ENCODE results near the gene KIF11. TPM values are rescaled to one million over a fixed set of nuclear protein-coding genes. Genes with fewer than 3 reads are reported as not detected.

KIF11 gene
- polyA plus RNA-seq, 1 donor: 11.8 TPM

DNA sequence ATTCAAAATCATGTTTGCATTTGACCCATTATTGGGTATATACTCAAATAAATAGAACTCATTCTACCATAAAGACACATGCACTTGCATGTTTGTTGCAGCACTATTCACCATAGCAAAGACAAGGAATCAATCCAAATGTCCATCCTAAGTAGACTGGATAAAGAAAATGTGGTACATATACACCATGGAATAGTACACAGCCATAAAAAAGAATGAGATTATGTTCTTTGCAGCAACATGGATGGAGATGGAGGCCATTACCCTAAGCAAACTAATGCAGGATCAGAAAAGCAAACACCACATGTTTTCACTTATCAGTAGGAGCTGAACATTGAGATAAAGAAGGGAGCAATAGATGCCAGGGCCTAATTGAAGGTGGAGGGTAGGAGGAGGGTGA is 84.8 kb downstream of the KIF11 start:
- DNase-seq (ENCODE audit: low read depth): no peak

GRCh38 chr10:92678206-92678605 is 85.3 kb downstream of the KIF11 start:
- no peak for DNase-seq (ENCODE audit: low read depth)

- no peak for DNase-seq (ENCODE audit: low read depth)
These were observed 88.4 kb downstream of the KIF11 start for GRCh38 chr10:92681306-92681834.

- DNase-seq (ENCODE audit: low read depth): no peak
These were observed 95.6 kb downstream of the KIF11 start for GRCh38 chr10:92688573-92688926.

DNA sequence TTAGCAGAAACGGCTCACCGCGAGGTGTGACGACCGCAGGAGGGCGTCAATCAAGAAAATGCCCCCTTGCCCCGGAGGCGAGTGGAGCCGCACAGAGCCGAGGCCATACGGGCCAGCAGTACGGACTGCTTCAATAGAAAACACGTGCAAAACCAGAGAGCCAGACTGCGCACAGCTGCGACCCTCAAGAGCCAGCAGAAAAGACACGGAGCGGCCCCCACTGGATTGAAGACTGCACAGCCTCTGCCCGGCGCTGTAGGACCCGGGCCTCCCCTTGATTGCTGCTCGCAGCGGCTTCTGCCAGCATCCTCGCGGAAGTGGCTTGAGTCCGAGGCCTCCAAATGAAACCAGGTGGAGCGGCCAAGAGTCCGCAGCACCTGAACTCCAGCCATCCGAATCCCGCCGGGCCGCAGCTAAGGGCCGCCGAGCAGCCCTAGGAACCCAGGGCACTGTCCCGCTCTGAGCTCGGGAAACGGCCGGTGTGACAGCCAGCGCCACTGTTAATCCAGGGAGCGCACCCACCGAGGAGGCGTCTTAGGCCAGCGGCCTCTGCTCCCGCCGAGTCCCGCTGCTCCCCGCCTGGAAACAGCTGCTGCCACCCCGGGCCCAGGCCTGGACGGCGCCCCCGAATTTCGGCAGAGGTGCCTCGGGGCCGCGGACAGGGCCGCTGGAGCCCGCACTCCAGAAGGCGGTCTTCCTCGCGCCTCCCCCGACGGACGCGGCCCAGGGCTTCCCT is 96.2 kb downstream of the KIF11 start:
- no peak for DNase-seq (ENCODE audit: low read depth)

DNA sequence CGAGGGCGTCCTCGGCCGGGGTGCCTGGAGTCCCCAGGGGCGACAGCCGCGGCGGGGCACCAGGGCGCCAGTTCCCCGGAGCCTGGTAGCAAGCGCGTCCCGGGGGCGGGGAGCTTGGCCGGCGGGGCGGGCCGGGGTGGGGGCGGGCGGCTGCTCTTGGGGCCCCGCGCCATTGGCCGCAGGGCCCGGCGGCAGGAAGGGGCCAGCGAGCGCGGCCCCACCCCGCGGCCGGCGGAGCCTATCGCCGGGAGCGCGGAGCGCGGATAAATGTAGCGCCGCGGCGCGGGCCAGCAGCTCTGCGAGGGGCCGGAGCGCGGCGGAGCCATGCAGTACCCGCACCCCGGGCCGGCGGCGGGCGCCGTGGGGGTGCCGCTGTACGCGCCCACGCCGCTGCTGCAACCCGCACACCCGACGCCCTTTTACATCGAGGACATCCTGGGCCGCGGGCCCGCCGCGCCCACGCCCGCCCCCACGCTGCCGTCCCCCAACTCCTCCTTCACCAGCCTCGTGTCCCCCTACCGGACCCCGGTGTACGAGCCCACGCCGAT is 96.8 kb downstream of the KIF11 start, which contains the start of gene HHEX:
TSS of gene HHEX (plus strand) at position 293 of the 548 bp plus-strand sequence. CDS start at position 325, 32 bp downstream.
- no peak for DNase-seq (ENCODE audit: low read depth)

- no peak for DNase-seq (ENCODE audit: low read depth)
These were observed 97.4 kb downstream of the KIF11 start for GRCh38 chr10:92690211-92690914.

GRCh38 chr10:92690915-92691590 is 98.1 kb downstream of the KIF11 start:
- no peak for DNase-seq (ENCODE audit: low read depth)

- no peak for DNase-seq (ENCODE audit: low read depth)
These were observed 98.7 kb downstream of the KIF11 start for GRCh38 chr10:92691591-92692079.

DNA sequence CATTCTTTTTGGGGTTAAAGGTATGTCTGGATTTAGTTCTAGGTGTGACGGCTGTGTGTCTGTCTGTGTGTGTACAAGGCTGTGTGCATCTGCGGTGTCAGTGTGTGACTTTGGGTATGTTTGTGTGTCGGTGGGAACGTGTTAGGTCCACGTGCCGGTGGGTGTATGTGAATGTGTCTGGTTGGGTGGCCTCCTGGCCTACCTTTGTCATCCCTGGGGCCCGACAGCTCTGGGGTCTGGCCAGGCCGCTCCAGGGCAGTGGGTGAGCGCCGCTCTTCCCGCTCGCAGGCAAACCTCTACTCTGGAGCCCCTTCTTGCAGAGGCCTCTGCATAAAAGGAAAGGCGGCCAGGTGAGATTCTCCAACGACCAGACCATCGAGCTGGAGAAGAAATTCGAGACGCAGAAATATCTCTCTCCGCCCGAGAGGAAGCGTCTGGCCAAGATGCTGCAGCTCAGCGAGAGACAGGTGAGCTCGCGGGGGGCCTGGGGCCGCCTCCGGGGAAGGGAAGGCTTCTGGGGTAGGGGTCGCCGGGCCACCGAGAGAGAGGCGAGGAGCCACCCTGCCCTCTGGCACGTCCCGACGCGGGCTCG is 99.2 kb downstream of the KIF11 start:
- DNase-seq (ENCODE audit: low read depth): no peak

DNA sequence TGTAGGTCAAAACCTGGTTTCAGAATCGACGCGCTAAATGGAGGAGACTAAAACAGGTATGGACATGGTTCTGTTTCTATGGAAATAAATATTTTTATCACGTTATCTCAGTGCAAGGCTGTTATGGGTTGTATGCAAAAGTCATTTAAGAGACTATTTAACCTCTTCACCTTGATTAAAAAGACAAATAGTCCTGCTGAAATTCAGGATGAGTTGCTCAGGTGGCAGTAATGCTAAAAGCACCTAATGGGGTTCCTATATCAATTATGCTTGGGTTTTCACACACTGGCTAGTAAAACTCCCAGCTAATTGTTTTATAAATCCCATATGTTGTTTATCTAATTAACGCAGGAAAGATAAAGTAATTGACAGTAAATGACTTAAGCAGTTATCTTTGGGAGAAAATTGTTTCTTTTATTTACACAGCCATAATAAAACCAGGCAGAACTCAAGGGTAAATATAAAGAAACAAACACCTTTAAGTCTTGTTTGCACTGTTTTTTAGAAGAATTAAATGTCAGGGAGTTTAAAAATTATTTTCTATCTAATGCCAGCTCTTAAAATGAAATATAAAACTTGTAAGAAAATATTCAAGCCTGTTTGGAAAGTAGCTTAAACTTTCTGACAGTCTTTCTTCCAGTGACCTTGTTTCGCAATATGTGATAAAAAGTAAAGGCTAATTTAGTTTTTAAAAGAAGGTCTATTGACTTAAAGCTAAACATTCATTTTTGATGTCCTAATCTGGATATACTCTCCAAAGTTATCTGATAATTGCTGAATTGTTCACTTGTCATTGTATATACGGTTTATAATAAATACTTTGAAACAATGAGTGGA is 100.0 kb downstream of the KIF11 start:
- DNase-seq (ENCODE audit: low read depth): no peak

DNA sequence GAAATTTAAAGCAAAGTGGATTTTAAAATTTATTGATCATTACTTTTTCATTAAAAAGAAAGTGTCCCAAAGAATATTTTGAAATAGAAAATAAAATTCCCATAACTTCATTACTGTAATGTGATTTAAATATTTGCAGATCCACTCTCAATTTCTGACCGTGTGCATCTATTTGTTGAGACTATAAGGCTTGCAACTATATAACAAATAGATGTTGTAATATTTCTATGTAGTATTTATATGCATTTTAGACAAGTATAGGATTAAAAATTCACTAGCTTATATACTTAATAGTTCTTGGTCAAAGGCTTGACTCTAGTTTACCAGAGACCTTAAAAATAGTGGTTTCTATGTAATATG is 100.6 kb downstream of the KIF11 start:
- no peak for DNase-seq (ENCODE audit: low read depth)

GRCh38 chr10:92695679-92696605 is 103.0 kb downstream of the KIF11 start:
- no peak for DNase-seq (ENCODE audit: low read depth)

- no peak for DNase-seq (ENCODE audit: low read depth)
These were observed 103.9 kb downstream of the KIF11 start for GRCh38 chr10:92696606-92697383.

GRCh38 chr10:92697663-92698511 is 105.0 kb downstream of the KIF11 start:
- DNase-seq (ENCODE audit: low read depth): no peak

DNA sequence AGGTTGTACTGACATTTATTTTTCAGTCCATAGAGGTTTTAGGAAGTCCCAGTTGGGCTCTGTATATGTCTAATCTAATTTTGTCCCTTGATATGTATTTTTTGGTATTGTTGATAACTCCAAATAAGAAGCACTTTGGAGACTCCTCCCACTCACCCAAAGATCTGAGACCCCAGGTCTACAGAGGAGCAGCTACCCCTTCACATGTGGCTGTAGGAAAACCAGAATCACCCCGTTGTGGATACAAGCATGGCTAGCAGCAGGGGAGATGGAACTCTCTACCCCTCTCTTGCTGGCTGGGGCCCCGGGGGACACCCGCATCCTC is 106.2 kb downstream of the KIF11 start:
- no peak for DNase-seq (ENCODE audit: low read depth)

DNA sequence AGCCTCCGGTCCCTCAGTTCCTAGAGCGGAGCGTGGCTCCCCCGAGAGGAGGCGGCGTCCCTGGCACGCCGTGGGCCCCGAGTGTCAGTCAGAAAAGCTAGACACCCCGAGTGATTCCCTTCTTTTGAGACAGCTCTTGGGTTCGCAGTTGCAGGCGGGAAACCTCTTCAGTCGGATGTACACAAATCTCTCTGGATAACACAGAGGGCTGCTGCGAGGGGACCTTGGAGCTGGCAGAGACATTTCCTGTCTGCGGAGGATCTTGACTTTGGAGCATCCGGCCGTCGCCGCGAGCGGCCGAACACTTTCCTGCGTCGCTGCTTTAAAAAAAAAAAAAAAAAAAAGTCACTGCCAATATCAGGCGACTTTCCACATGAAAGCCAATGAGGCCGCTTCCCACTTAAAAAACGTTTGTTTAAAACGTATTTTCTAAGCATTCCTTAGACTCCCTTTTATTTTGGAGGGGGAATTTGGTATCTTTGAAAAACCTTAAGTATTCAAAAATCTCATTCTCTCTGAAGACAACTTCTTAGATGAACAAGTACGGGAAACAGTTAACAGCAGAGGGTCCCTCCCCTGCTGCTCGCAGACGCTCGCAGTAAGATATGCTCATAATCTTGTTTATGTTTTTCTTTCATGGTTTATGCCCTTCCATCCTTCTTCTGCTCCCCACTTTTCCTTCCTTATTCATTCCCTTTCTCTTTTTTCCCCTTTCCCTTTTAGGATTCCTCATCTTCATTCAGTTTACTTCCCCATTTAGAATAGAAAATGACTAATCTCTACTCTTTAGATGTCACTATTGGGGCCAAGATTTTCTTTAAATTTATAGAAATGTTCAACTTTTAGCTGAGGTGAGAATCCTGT is 106.8 kb downstream of the KIF11 start:
- no peak for DNase-seq (ENCODE audit: low read depth)
